A673 (cell line): Measurements from ENCODE around the gene RPS6KL1. TPM values are rescaled to one million over a fixed set of nuclear protein-coding genes. Genes with fewer than 3 reads are reported as not detected.

Experiments
- BruUV-seq: library from RNA; stranded (reverse); fragments of 400-500 nt; replicated peaks from 2 replicates; lab custom pipeline; 2021; lab: Mats Ljungman, UMichigan
- CTCF ChIA-PET: fragments of 300-600 bp; sonication (Branson Sonifier 250); formaldehyde crosslinking; loops from one replicate; lab custom pipeline; 2022; ENCODE audit warnings: antibody characterized with exemption; lab: Charles Lee
- POLR2A ChIA-PET: fragments of 300-600 bp; sonication (Branson Sonifier 250); formaldehyde crosslinking; loops from one replicate; lab custom pipeline; 2022; ENCODE audit warnings: antibody characterized with exemption; ENCODE audit not compliant: low non-redundant PET; lab: Charles Lee
- DNase-seq: peaks from one replicate; pipeline ENCODE4 v3.0.0-alpha.2; 2015; ENCODE audit warnings: low spot score
- H3K27ac ChIP-seq: fragments of 200-600 bp; sonication (generic); 2 replicates; pipeline ENCODE4 v1.5.1; 2016; ENCODE audit warnings: mixed run types, low read depth, mild to moderate bottlenecking, mixed read lengths, antibody characterized with exemption, low read length; ENCODE audit not compliant: poor library complexity, severe bottlenecking
- H3K27me3 ChIP-seq: fragments of 200-600 bp; sonication (generic); replicated peaks from 2 replicates; pipeline ENCODE4 v1.6.1; 2017; ENCODE audit warnings: mixed run types, low read depth, mild to moderate bottlenecking, mixed read lengths, antibody characterized with exemption, low read length; ENCODE audit not compliant: insufficient read depth, poor library complexity
- H3K36me3 ChIP-seq: fragments of 200-600 bp; sonication (generic); 2 replicates; pipeline ENCODE4 v1.6.1; 2016; ENCODE audit warnings: mixed run types, mild to moderate bottlenecking, mixed read lengths, antibody characterized with exemption, low read length; ENCODE audit not compliant: insufficient read depth, poor library complexity, severe bottlenecking
- H3K4me1 ChIP-seq: fragments of 200-600 bp; sonication (generic); 2 replicates; pipeline ENCODE4 v1.6.1; 2017; ENCODE audit warnings: mixed run types, mild to moderate bottlenecking, mixed read lengths, antibody characterized with exemption, low read length; ENCODE audit not compliant: insufficient read depth, poor library complexity, severe bottlenecking
- H3K4me3 ChIP-seq: fragments of 200-600 bp; sonication (generic); 2 replicates; pipeline ENCODE4 v1.5.1; 2016; ENCODE audit warnings: low read depth, mixed run types, mild to moderate bottlenecking, mixed read lengths, low read length; ENCODE audit not compliant: poor library complexity, severe bottlenecking
- H3K9me3 ChIP-seq: fragments of 200-600 bp; sonication (generic); 2 replicates; pipeline ENCODE4 v1.6.1; 2016; ENCODE audit warnings: mixed run types, low read depth, mild to moderate bottlenecking, mixed read lengths, antibody characterized with exemption, low read length; ENCODE audit not compliant: poor library complexity, severe bottlenecking
- EZH2 ChIP-seq: fragments of 200-600 bp; sonication (generic); IDR thresholded peaks from 2 replicates; pipeline ENCODE4 v1.6.1; 2017; ENCODE audit warnings: borderline replicate concordance, low read depth, mild to moderate bottlenecking, mixed read lengths, antibody characterized with exemption, low read length; ENCODE audit not compliant: poor library complexity, severe bottlenecking
- intact Hi-C: fragments of 100-400 bp; cut with micrococcal nuclease; formaldehyde crosslinking; loops from one replicate; pipeline ENCODE4 v1.10.0; 2022; ENCODE audit not compliant: unreplicated experiment
- total RNA-seq: library from RNA; stranded (reverse); gene quantifications from 2 replicates; pipeline ENCODE4 v1.2.3, GENCODE V29; 2021
- TF ChIP-seq, protein P1 (sequence below): fragments of 300-800, 200-600 bp; sonication (generic); conservative IDR thresholded peaks from 2 replicates; pipeline ENCODE4 v1.5.1; 2017; ENCODE audit warnings: low read depth, mild to moderate bottlenecking, antibody characterized with exemption, low read length, moderate library complexity, mixed read lengths

The RPS6KL1 gene
- total RNA-seq, 1 experiment from 2014 or later: 0.80 TPM

DNA sequence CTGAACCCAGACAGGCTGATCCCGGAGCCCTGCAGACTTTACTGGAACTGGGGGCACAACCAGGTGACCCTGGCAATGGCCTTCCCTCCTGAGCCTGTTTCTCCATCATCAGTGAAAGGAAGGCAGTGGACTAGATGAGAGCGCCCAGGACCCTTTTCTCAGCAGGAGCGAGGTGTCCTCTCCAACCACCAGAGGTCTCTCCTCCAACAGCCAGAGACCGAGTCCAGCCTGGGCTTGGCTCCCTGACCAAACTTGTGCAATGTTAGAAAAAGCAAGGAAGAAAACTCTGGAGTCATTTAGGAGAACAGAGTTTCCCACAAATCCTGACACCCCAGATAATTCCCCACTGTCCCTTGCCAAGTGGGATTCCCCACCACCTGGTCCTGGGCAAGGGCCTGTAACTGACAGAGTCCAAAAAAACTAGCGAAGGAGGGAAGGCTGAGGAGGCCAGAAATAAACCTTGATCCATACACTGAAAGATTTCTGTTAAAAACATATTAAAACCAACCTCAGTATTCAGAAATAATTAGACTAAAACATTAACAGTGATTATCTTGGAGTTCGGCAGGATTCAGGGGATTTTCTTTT lies 9.0 kb downstream of the RPS6KL1 start:
- no TSS peak for BruUV-seq
- H3K36me3 ChIP-seq: no peaks in the 10 kb centered on the region
- ChIA-PET CTCF (no interaction called here), POLR2A (no interaction called here)
- no peaks in the 10 kb centered on the region for H3K27me3 ChIP-seq
- no peaks in the 10 kb centered on the region for H3K9me3 ChIP-seq
- no peak overlapping the region for H3K4me3 ChIP-seq
- no peaks in the 10 kb centered on the region for H3K4me1 ChIP-seq
- DNase-seq: peak; percentile 80
- no peak overlapping the region for H3K27ac ChIP-seq
- intact Hi-C loops: loop anchor here (1.0 kb wide), 1 partner anchor 174 kb away; no protein-coding TSS in a partner anchor
- TF ChIP-seq, protein P1, sequence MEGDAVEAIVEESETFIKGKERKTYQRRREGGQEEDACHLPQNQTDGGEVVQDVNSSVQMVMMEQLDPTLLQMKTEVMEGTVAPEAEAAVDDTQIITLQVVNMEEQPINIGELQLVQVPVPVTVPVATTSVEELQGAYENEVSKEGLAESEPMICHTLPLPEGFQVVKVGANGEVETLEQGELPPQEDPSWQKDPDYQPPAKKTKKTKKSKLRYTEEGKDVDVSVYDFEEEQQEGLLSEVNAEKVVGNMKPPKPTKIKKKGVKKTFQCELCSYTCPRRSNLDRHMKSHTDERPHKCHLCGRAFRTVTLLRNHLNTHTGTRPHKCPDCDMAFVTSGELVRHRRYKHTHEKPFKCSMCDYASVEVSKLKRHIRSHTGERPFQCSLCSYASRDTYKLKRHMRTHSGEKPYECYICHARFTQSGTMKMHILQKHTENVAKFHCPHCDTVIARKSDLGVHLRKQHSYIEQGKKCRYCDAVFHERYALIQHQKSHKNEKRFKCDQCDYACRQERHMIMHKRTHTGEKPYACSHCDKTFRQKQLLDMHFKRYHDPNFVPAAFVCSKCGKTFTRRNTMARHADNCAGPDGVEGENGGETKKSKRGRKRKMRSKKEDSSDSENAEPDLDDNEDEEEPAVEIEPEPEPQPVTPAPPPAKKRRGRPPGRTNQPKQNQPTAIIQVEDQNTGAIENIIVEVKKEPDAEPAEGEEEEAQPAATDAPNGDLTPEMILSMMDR: peak; percentile 75
- no peak for TF ChIP-seq EZH2

DNA sequence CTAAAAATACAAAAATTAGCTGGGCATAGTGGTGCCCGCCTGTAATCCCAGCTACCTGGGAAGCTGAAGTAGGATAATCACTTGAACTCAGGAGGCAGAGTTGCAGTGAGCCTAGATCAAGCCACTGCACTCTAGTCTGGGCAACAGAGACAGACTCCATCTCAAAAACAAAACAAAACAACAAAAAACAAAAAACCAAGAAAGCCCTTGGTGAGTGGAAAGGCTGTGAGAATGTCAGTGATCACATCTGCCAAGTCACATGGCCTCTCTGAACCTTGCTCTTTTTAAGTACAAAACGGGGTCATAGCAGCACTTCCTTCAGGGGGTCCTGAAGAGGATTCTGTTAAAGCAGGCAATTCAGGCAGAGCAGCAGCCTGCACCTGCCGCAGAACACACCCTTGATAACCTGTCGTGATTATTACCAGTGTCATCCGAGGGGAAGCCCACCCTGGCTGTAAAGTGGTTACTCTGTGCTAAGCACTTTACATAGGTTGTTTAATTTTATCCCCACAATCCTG lies 9.6 kb downstream of the RPS6KL1 start:
- intact Hi-C loops: no loop called here
- TF ChIP-seq EZH2: no peak
- TF ChIP-seq, protein P1: no peak
- Histone ChIP-seq H3K4me3 (no peak overlapping the region), H3K36me3 (no peaks in the 10 kb centered on the region), H3K4me1 (no peaks in the 10 kb centered on the region), H3K9me3 (no peaks in the 10 kb centered on the region), H3K27ac (no peak overlapping the region), H3K27me3 (no peaks in the 10 kb centered on the region)
- BruUV-seq: no TSS peak
- POLR2A ChIA-PET: no interaction called here
- CTCF ChIA-PET: no interaction called here
- DNase-seq: no peak

DNA sequence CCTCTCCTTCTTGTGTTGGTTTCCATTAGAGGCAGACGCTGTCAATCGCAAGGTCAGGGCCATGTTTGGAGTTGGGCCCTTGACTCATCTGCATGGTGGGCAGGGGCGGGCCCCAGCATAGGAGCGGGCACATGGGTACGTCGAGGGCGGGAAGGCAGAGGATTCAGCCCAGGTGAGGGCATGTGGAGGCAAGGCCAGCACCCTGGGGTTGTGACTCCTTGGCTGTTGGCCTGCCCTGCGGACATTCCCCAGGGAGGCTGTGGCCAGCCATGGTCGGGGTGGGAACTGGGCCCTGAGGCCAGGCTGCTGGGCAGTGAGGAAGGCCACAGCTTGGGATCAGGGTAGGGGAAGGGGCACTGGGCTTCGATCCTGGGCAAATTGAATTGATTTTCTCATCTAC lies 10.3 kb downstream of the RPS6KL1 start:
- intact Hi-C loops: no loop called here
- CTCF ChIA-PET: no interaction called here
- Histone ChIP-seq H3K27me3 (no peaks in the 10 kb centered on the region), H3K36me3 (no peaks in the 10 kb centered on the region), H3K4me3 (no peak overlapping the region), H3K27ac (no peak overlapping the region), H3K4me1 (no peaks in the 10 kb centered on the region), H3K9me3 (no peaks in the 10 kb centered on the region)
- POLR2A ChIA-PET: no interaction called here
- no TSS peak for BruUV-seq
- no peak for DNase-seq
- TF ChIP-seq, protein P1: no peak
- no peak for TF ChIP-seq EZH2
